Tibial nerve (tissue), 3 donors: Measurements from ENCODE around the gene DAPK1.

Source experiments
- POLR2A ChIP-seq, 2 donors: fragments of 450-650 bp; IDR thresholded peaks; one replicate each; pipeline ENCODE4 v1.6.1; 2017; ENCODE audit warnings: antibody characterized with exemption in 2 of 2, mild to moderate bottlenecking in 2 of 2, moderate library complexity in 2 of 2
- TF ChIP-seq, protein P1 (sequence below), 5 experiments: fragments of 200-600 bp in 3 of 5; fragments of 450-650 bp in 2 of 5; sonication (generic) in 3 of 5; IDR thresholded peaks; one replicate each; pipeline ENCODE4 v1.5.1; 2016 to 2019; ENCODE audit warnings: antibody characterized with exemption in 5 of 5, mild to moderate bottlenecking in 3 of 5, moderate library complexity in 2 of 5

DNA sequence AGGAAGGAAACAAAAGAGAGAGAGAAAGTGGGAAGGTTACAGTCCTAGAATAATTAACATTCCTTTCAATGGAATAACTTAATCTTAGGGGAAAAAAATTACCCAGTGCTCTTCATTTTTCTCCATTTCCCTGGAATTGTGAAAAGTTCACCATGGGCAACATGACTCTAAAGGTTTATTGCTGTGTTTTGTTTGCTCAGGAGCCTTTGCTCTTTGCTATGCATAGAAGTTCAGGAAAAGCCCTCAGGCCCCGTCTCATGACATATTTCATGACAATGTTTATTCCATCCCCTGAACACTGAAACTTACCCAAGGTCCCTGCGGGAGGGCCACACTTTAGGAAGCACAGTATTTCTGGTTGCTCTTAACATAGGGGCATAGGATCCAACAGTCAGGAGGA lies 218.5 kb downstream of the DAPK1 start:
- no peak for TF ChIP-seq POLR2A (IDR thresholded peaks at IDR 0.05)
- TF ChIP-seq, protein P1, sequence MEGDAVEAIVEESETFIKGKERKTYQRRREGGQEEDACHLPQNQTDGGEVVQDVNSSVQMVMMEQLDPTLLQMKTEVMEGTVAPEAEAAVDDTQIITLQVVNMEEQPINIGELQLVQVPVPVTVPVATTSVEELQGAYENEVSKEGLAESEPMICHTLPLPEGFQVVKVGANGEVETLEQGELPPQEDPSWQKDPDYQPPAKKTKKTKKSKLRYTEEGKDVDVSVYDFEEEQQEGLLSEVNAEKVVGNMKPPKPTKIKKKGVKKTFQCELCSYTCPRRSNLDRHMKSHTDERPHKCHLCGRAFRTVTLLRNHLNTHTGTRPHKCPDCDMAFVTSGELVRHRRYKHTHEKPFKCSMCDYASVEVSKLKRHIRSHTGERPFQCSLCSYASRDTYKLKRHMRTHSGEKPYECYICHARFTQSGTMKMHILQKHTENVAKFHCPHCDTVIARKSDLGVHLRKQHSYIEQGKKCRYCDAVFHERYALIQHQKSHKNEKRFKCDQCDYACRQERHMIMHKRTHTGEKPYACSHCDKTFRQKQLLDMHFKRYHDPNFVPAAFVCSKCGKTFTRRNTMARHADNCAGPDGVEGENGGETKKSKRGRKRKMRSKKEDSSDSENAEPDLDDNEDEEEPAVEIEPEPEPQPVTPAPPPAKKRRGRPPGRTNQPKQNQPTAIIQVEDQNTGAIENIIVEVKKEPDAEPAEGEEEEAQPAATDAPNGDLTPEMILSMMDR (IDR thresholded peaks at IDR 0.05): no peak
